ENCODE data around the gene IQCM. TPM values are rescaled to one million over a fixed set of nuclear protein-coding genes. Genes with fewer than 3 reads are reported as not detected.

The IQCM gene
- total and polyA plus RNA-seq, 2 donors (not counting 1 experiment from before 2014, with no cell fraction given), result not detected

DNA sequence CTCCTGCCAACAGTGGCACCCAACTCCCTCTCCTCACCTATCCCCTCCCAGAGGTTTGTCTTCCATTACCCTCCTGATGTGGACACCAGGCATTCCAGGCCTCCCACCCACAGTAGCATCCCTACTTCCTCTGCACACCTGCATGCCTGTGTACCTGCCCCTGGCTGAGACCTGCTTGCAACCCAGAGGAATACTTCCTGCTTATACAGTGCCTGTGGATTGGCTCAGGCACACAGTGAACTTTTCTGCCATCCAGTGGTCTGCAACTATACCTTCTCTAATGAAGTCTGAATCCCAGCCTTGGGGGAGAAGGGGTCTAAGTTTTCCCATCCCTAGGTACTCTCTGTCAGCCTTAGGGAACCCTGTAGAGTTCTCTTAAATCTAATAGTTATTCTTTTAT is 169.9 kb downstream of the IQCM start:
- no peak for TF ChIP-seq EZH2 (IDR thresholded peaks at IDR 0.05; ENCODE audit: low read length, missing control alignments)
- TF ChIP-seq, protein P1, sequence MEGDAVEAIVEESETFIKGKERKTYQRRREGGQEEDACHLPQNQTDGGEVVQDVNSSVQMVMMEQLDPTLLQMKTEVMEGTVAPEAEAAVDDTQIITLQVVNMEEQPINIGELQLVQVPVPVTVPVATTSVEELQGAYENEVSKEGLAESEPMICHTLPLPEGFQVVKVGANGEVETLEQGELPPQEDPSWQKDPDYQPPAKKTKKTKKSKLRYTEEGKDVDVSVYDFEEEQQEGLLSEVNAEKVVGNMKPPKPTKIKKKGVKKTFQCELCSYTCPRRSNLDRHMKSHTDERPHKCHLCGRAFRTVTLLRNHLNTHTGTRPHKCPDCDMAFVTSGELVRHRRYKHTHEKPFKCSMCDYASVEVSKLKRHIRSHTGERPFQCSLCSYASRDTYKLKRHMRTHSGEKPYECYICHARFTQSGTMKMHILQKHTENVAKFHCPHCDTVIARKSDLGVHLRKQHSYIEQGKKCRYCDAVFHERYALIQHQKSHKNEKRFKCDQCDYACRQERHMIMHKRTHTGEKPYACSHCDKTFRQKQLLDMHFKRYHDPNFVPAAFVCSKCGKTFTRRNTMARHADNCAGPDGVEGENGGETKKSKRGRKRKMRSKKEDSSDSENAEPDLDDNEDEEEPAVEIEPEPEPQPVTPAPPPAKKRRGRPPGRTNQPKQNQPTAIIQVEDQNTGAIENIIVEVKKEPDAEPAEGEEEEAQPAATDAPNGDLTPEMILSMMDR (conservative IDR thresholded peaks at IDR 0.05 in 1 of 2, IDR thresholded peaks at IDR 0.05 in 1 of 2; ENCODE audit: low read depth in 1 of 2, low read length in 2 of 2), result no peak
- no peaks in the 10 kb centered on the region for H3K27me3 ChIP-seq (ENCODE audit: control insufficient read depth, insufficient read depth, low read length)
- H2AFZ ChIP-seq (ENCODE audit: low read length), result no peak overlapping the region
- no peak overlapping the region for H3K4me2 ChIP-seq (ENCODE audit: extremely low read depth, insufficient read depth, low read length)
- H3K79me2 ChIP-seq (ENCODE audit: control insufficient read depth, insufficient read depth, low read length), result no peaks in the 10 kb centered on the region
- no peak for DNase-seq (ENCODE audit: low read depth in 2 of 2)
- no peaks in the 10 kb centered on the region for H3K4me1 ChIP-seq (ENCODE audit: control insufficient read depth, extremely low read depth, insufficient read depth, low read length)
- H3K4me3 ChIP-seq (replicated peaks in 1 of 4; ENCODE audit: control extremely low read depth in 1 of 4, insufficient read depth in 1 of 4, low read depth in 3 of 4, low read length in 4 of 4), result no peak overlapping the region
- H3K36me3 ChIP-seq (ENCODE audit: control insufficient read depth, insufficient read depth, low read length), result no peaks in the 10 kb centered on the region
- H3K9ac ChIP-seq (ENCODE audit: insufficient read depth, low read length), result no peak overlapping the region
- no peaks in the 10 kb centered on the region for H4K20me1 ChIP-seq (ENCODE audit: control insufficient read depth, extremely low read depth, insufficient read depth, low read length)
- H3K9me3 ChIP-seq (ENCODE audit: control insufficient read depth, insufficient read depth, low read depth, low read length), result no peaks in the 10 kb centered on the region
- H3K27ac ChIP-seq (ENCODE audit: insufficient read depth, low read length), result no peak overlapping the region

- H3K79me2 ChIP-seq (ENCODE audit: control insufficient read depth, insufficient read depth, low read length), result no peaks in the 10 kb centered on the region
- no peaks in the 10 kb centered on the region for H3K4me1 ChIP-seq (ENCODE audit: control insufficient read depth, extremely low read depth, insufficient read depth, low read length)
- no peaks in the 10 kb centered on the region for H3K27me3 ChIP-seq (ENCODE audit: control insufficient read depth, insufficient read depth, low read length)
- H3K36me3 ChIP-seq (ENCODE audit: control insufficient read depth, insufficient read depth, low read length), result no peaks in the 10 kb centered on the region
- DNase-seq (ENCODE audit: low read depth in 2 of 2), result peak in 1 of 2 donors; percentile 80
- no peaks in the 10 kb centered on the region for H4K20me1 ChIP-seq (ENCODE audit: control insufficient read depth, extremely low read depth, insufficient read depth, low read length)
- H2AFZ ChIP-seq (ENCODE audit: low read length), result no peak overlapping the region
- no peak overlapping the region for H3K27ac ChIP-seq (ENCODE audit: insufficient read depth, low read length)
- H3K9ac ChIP-seq (ENCODE audit: insufficient read depth, low read length), result no peak overlapping the region
- H3K4me3 ChIP-seq (replicated peaks in 1 of 4; ENCODE audit: control extremely low read depth in 1 of 4, insufficient read depth in 1 of 4, low read depth in 3 of 4, low read length in 4 of 4), result no peak overlapping the region
- H3K4me2 ChIP-seq (ENCODE audit: extremely low read depth, insufficient read depth, low read length), result no peak overlapping the region
- no peaks in the 10 kb centered on the region for H3K9me3 ChIP-seq (ENCODE audit: control insufficient read depth, insufficient read depth, low read depth, low read length)
- TF ChIP-seq EZH2 (IDR thresholded peaks at IDR 0.05; ENCODE audit: low read length, missing control alignments), result no peak
- TF ChIP-seq, protein P1 (conservative IDR thresholded peaks at IDR 0.05 in 1 of 2, IDR thresholded peaks at IDR 0.05 in 1 of 2; ENCODE audit: low read depth in 1 of 2, low read length in 2 of 2), result no peak
These were observed 177.6 kb downstream of the IQCM start for GRCh38 chr4:149638073-149638472.

GRCh38 chr4:149634368-149634767 is 181.3 kb downstream of the IQCM start:
- Histone ChIP-seq H3K9me3 (ENCODE audit: control insufficient read depth, insufficient read depth, low read depth, low read length) (no peaks in the 10 kb centered on the region), H3K27me3 (ENCODE audit: control insufficient read depth, insufficient read depth, low read length) (no peaks in the 10 kb centered on the region), H3K4me1 (ENCODE audit: control insufficient read depth, extremely low read depth, insufficient read depth, low read length) (no peaks in the 10 kb centered on the region), H2AFZ (ENCODE audit: low read length) (no peak overlapping the region), H4K20me1 (ENCODE audit: control insufficient read depth, extremely low read depth, insufficient read depth, low read length) (no peaks in the 10 kb centered on the region), H3K36me3 (ENCODE audit: control insufficient read depth, insufficient read depth, low read length) (no peaks in the 10 kb centered on the region), H3K79me2 (ENCODE audit: control insufficient read depth, insufficient read depth, low read length) (no peaks in the 10 kb centered on the region), H3K27ac (ENCODE audit: insufficient read depth, low read length) (no peak overlapping the region), H3K4me2 (ENCODE audit: extremely low read depth, insufficient read depth, low read length) (no peak overlapping the region), H3K4me3 (replicated peaks in 1 of 4; ENCODE audit: control extremely low read depth in 1 of 4, insufficient read depth in 1 of 4, low read depth in 3 of 4, low read length in 4 of 4) (no peak overlapping the region), H3K9ac (ENCODE audit: insufficient read depth, low read length) (no peak overlapping the region)
- DNase-seq (ENCODE audit: low read depth in 2 of 2), result peak in 1 of 2 donors; percentile 11
- TF ChIP-seq, protein P1 (conservative IDR thresholded peaks at IDR 0.05 in 1 of 2, IDR thresholded peaks at IDR 0.05 in 1 of 2; ENCODE audit: low read depth in 1 of 2, low read length in 2 of 2), result no peak
- TF ChIP-seq EZH2 (IDR thresholded peaks at IDR 0.05; ENCODE audit: low read length, missing control alignments), result no peak
